HG02840 (cell line): ENCODE data around the gene LAMB1.
"Not testable (repeated sequence)": the region's sequence is repeated elsewhere in the genome, so short reads cannot be mapped to it uniquely, and the experiment has no call there.

Experiments
- ATAC-seq: cut with Tn5 transposase; IDR thresholded peaks from one replicate; pipeline ENCODE4 v1.9.1; 2021; ENCODE audit warnings: mild to moderate bottlenecking, moderate library complexity, moderate number of reproducible peaks; ENCODE audit not compliant: unreplicated experiment, low FRiP score

LAMB1 gene

GRCh38 chr7:107976620-107977019 is 26.3 kb downstream of the LAMB1 start:
- ATAC-seq: no peak

- ATAC-seq: no peak
Observed at GRCh38 chr7:107975394-107976013, 27.5 kb downstream of the LAMB1 start.

DNA sequence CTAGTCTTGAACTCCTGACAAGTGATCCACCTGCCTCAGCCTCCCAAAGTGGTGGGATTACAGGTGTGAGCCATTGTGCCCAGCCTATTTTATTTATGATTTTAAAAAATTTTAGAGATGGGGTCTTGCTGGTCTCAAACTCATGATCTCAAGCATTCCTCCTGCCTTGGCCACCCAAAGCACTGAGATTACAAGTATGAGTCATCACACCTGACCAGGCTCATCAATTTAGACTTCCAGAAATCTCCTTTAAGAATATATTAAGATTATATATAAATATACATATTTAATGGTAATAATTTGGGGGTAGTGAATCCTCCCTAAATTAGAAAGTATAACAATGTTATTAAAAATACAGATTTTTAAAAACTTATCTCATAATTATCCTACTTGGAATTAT is 29.1 kb downstream of the LAMB1 start:
- ATAC-seq: no peak

- no peak for ATAC-seq
Observed at GRCh38 chr7:107972941-107973376, 30.0 kb downstream of the LAMB1 start.

DNA sequence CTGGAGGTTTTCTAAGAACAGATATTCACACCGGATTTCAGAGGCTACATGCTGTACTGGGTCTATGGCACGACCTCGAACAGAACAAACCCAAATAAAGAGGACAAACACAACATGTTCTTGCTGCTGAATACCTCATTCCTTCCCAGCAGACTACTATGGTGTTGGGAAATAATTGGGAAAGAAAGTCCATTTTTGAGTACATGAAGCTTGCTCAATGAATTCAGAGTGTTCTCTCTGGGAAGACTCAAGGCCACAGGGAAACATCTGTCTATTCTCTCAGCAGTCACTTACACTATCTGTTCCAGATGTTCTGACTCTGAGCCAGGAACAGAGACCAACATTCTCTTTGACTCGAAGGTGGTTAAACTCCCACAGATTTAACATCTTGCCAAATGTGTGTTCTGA is 30.9 kb downstream of the LAMB1 start:
- ATAC-seq: no peak

GRCh38 chr7:107971613-107972012 is 31.3 kb downstream of the LAMB1 start:
- ATAC-seq: no peak

GRCh38 chr7:107971100-107971499 is 31.9 kb downstream of the LAMB1 start:
- no peak for ATAC-seq

GRCh38 chr7:107969856-107970255 is 33.1 kb downstream of the LAMB1 start:
- no peak for ATAC-seq

DNA sequence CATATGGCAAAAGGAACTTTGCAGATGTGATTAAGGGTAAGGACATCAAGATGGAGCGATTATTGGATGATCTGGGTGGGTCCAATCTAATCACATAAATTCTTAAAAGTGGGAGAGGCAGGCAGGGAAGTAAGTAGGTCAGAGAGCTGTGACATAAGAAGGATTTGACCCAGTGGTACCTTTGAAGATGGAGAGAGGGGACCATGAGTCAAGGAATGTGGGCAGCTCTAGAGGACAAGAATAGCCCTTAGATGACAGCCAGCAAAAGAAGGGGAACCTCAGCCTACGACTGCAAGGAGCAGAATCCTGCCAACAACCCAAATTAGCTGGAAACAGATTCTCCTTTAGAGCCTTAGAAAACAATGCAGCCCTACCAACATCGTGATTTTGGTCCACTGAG is 34.5 kb downstream of the LAMB1 start:
- no peak for ATAC-seq

DNA sequence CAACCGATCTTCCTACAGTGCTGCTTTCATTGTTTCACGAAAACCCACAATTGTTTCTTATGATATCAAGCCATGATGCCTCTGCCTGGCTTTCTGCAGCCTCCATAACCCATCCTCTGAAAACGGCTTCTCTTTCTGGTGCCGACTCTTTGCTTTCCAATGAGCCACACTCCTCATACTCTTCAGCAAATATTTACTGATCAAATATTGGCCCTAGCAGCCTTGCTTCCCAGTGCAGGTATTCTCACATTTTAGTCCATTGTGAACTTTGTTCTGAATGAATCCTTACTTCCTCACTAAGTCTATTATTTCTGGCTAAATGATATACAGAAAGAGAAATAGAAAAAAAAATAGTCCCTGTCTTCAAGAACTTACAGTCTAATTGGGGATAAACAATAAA is 35.5 kb downstream of the LAMB1 start:
- no peak for ATAC-seq

DNA sequence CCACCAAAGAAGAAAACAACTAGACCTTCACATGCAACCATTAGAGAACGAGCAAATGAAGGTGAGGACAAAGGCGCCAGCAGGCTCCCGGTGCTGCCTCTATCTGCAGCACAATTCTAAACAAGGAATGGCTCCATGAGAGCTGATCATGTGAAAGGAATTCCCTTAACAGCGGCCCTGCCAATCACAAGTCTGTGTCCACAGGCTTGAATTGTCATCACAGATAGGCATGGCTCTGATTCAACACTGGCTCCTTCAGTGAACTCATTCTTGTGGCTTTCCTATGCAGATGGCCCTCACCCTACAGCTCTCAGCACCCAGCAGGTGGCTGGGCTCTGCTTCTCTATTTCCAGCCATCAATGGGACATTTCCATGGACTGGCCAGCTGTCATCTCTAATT is 36.2 kb downstream of the LAMB1 start:
- ATAC-seq: no peak

- no peak for ATAC-seq
Observed at GRCh38 chr7:107964510-107964909, 38.5 kb downstream of the LAMB1 start.

GRCh38 chr7:107962817-107963216 is 40.1 kb downstream of the LAMB1 start:
- ATAC-seq: no peak

GRCh38 chr7:107961405-107961804 is 41.6 kb downstream of the LAMB1 start:
- ATAC-seq: no peak

- no peak for ATAC-seq
Observed at GRCh38 chr7:107960272-107960671, 42.7 kb downstream of the LAMB1 start.

GRCh38 chr7:107959527-107959898 is 43.4 kb downstream of the LAMB1 start:
- ATAC-seq: no peak

DNA sequence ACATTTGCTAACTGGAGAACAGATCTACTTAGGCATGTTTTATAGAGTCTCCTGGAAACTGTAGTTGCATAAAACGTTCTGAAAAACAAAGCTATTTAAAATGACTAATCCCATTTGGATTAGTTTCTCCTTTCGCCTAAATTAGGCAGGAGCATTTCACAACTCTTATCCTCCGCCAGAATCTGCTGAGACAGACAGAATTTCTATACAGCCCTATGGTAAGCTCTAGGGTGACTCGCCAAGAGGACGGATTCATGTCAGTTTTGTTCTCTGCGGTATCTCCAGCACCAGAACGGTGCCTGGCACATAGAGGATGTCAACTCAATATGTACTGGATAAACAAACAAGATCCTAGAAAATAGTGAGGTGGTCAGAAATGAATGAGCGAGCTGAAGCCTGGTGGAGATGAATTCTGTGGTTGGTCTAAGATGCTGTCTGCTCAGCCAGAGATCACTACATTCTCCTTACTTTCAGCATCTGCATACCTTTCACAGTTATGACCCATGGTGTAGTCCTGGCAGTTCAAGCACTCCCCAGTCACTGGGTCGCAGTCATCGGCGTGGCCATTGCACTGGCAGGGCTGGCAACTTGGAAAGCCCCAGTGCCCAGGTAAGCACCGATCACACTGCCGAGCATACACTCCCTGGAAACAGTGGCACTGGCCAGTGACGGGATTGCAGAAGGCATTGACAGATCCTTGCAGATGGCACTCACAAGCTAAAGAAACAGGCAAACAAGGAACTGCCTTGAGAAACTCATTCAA is 44.0 kb downstream of the LAMB1 start:
- no peak for ATAC-seq

DNA sequence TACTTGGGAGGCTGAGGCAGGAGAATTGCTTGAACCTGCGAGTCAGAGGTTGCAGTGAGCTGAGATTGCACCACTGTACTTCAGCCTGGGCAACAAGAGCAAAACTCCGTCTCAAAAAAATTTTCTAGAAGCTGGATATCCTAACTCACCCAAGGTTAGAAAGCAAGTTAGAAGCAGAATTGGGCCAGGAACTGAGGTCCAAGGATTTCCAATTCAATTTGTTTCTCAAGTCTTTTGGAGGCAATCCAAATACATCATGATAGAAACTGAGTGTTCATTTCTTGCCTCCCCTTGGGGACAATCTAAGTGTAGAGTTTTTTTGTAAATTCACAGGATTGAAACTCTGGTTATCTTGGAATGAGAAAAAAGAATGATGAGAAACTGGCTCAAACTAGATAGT is 45.5 kb downstream of the LAMB1 start:
- ATAC-seq: no peak

GRCh38 chr7:107956950-107957349 is 46.0 kb downstream of the LAMB1 start:
- ATAC-seq: not testable (repeated sequence)

DNA sequence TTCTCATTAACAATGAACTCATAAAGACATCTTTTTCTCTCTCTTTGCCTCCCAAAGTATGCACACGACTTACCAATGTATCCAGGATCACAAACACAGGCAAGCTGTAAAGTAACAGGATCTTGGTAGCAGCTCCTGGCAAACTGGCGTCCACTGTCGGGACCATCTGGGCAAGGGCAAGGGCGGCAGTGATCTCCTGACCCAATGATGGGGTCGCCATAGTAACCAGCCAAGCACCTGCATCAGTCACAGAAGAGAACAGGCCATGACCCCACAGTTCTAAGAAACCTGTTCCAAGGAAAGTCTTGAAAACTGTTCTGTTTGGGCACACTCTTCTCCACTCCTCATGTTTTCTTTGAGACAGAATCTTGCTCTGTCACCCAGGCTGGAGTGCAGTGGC is 47.6 kb downstream of the LAMB1 start:
- no peak for ATAC-seq

GRCh38 chr7:107953924-107954303 is 49.0 kb downstream of the LAMB1 start:
- ATAC-seq: no peak

GRCh38 chr7:107953265-107953923 is 49.6 kb downstream of the LAMB1 start:
- no peak for ATAC-seq
